SK-N-SH (cell line): Measurements from ENCODE around the gene SYNM. TPM values are rescaled to one million over a fixed set of nuclear protein-coding genes. Genes with fewer than 3 reads are reported as not detected.

Experiments
- CTCF ChIA-PET: fragments of 300-600, 350-600 bp; formaldehyde crosslinking; extraction: SDS; loops from one replicate; lab custom pipeline; 2021; lab: Yijun Ruan, JAX
- POLR2A ChIA-PET: fragments of 350-600 bp; sonication (Branson Sonifier 250); formaldehyde crosslinking; extraction: SDS; loops from one replicate; lab custom pipeline; 2020; ENCODE audit warnings: antibody characterized with exemption, inconsistent platforms; lab: Yijun Ruan, JAX
- DNase-seq: peaks from one replicate; pipeline ENCODE4 v3.0.0; 2012
- H2AFZ ChIP-seq: fragments of 200-600 bp; sonication (generic); 2 replicates; pipeline ENCODE4 v1.8.1; 2016; ENCODE audit warnings: antibody characterized with exemption, mild to moderate bottlenecking, low read depth
- H3F3A ChIP-seq: fragments of 200-600 bp; sonication (generic); replicated peaks from 2 replicates; pipeline ENCODE3; 2016; ENCODE audit warnings: antibody characterized with exemption, mild to moderate bottlenecking; ENCODE audit not compliant: insufficient read depth
- H3K27ac ChIP-seq, 2 experiments: fragments of 200-500 bp in 1 of 2; fragments of 200-600 bp in 1 of 2; sonication (Bioruptor generic) in 1 of 2; sonication (generic), shearing (Covaris generic) in 1 of 2; 2 replicates each; pipeline versions ENCODE4 v1.5.1 to v1.6.1; 2014 to 2016; ENCODE audit warnings: low read depth in 2 of 2, inconsistent platforms in 1 of 2, low read length in 1 of 2, mild to moderate bottlenecking in 1 of 2, mixed read lengths in 1 of 2
- H3K27me3 ChIP-seq: fragments of 200-600 bp; sonication (generic), shearing (Covaris generic); 2 replicates; pipeline ENCODE4 v1.6.1; 2016; ENCODE audit warnings: mixed run types; ENCODE audit not compliant: insufficient read depth
- H3K36me3 ChIP-seq, 2 experiments: fragments of 200-500 bp in 1 of 2; fragments of 200-600 bp in 1 of 2; sonication (Bioruptor generic) in 1 of 2; sonication (generic) in 1 of 2; replicated peaks in 1 of 2; 2 replicates each; pipeline versions ENCODE3 to v1.5.1; 2014 to 2016; ENCODE audit warnings: low read length in 1 of 2, mild to moderate bottlenecking in 1 of 2; ENCODE audit not compliant: insufficient read depth in 2 of 2, control insufficient read depth in 1 of 2
- H3K4me1 ChIP-seq, 2 experiments: fragments of 200-500 bp in 1 of 2; fragments of 200-600 bp in 1 of 2; sonication (Bioruptor generic) in 1 of 2; sonication (generic), shearing (Covaris generic) in 1 of 2; 2 replicates each; pipeline versions ENCODE4 v1.5.1 to v1.6.1; 2014 to 2016; ENCODE audit warnings: low read depth in 1 of 2, low read length in 1 of 2, mixed run types in 1 of 2; ENCODE audit not compliant: insufficient read depth in 2 of 2, control insufficient read depth in 1 of 2
- H3K4me2 ChIP-seq: fragments of 200-600 bp; sonication (generic), shearing (Covaris generic); 2 replicates; pipeline ENCODE4 v1.6.1; 2017; ENCODE audit warnings: mixed run types
- H3K4me3 ChIP-seq, 2 experiments: fragments of 200-500 bp in 1 of 2; fragments of 200-600 bp in 1 of 2; sonication (Bioruptor generic) in 1 of 2; sonication (generic), shearing (Covaris generic) in 1 of 2; 2 replicates each; pipeline versions ENCODE4 v1.5.1 to v1.8.1; 2014 to 2016; ENCODE audit warnings: low read depth in 2 of 2, inconsistent platforms in 1 of 2, low read length in 1 of 2, mild to moderate bottlenecking in 1 of 2, mixed read lengths in 1 of 2, moderate library complexity in 1 of 2
- H3K79me2 ChIP-seq: fragments of 200-600 bp; sonication (generic); 2 replicates; pipeline ENCODE4 v1.8.1; 2017; ENCODE audit warnings: mild to moderate bottlenecking; ENCODE audit not compliant: insufficient read depth
- H3K9ac ChIP-seq: fragments of 200-600 bp; sonication (generic); 2 replicates; pipeline ENCODE4 v1.6.1; 2017; ENCODE audit warnings: mixed run types
- H3K9me2 ChIP-seq: fragments of 200-600 bp; sonication (generic); 2 replicates; pipeline ENCODE4 v1.6.1; 2017; ENCODE audit warnings: mixed run types
- H3K9me3 ChIP-seq: fragments of 200-600 bp; sonication (generic); 2 replicates; pipeline ENCODE4 v1.6.1; 2017; ENCODE audit warnings: mixed run types, mild to moderate bottlenecking, moderate library complexity
- H4K20me1 ChIP-seq: fragments of 200-600 bp; sonication (generic); 2 replicates; pipeline ENCODE4 v1.6.1; 2017; ENCODE audit warnings: mild to moderate bottlenecking, mixed run types; ENCODE audit not compliant: insufficient read depth
- ELF1 ChIP-seq: IDR thresholded peaks from 2 replicates; pipeline ENCODE4 v1.4.0; 2012
- EP300 ChIP-seq, 2 experiments: IDR thresholded peaks; 2 replicates each; pipeline versions ENCODE4 v1.4.0 to v1.6.1; 2012; ENCODE audit warnings: borderline replicate concordance in 1 of 2, low read depth in 1 of 2, low read length in 1 of 2
- EZH2phosphoT487 ChIP-seq: fragments of 200-600 bp; sonication (generic); IDR thresholded peaks from 2 replicates; pipeline ENCODE4 v1.6.1; 2017; ENCODE audit warnings: low read depth, mixed run types, mild to moderate bottlenecking, antibody characterized with exemption, moderate library complexity, borderline replicate concordance
- GABPA ChIP-seq: IDR thresholded peaks from 2 replicates; pipeline ENCODE4 v1.4.0; 2012; ENCODE audit warnings: low read depth, mild to moderate bottlenecking
- JUND ChIP-seq: IDR thresholded peaks from 2 replicates; pipeline ENCODE4 v1.4.0; 2012
- MAX ChIP-seq: IDR thresholded peaks from 2 replicates; pipeline ENCODE4 v1.4.0; 2012; ENCODE audit warnings: low read depth
- NFIC ChIP-seq: IDR thresholded peaks from 2 replicates; pipeline ENCODE4 v1.4.0; 2012; ENCODE audit warnings: borderline replicate concordance
- RAD21 ChIP-seq: IDR thresholded peaks from 2 replicates; pipeline ENCODE4 v1.6.1; 2012; ENCODE audit warnings: mild to moderate bottlenecking, low read length
- REST ChIP-seq: IDR thresholded peaks from 2 replicates; pipeline ENCODE4 v1.6.1; 2012; ENCODE audit warnings: mild to moderate bottlenecking, low read depth, low read length, moderate library complexity
- RFX5 ChIP-seq: IDR thresholded peaks from 2 replicates; pipeline ENCODE4 v1.6.1; 2012; ENCODE audit warnings: mild to moderate bottlenecking, improper control_type of control experiment, low read length
- SIN3A ChIP-seq: IDR thresholded peaks from 2 replicates; pipeline ENCODE4 v1.6.1; 2012; ENCODE audit warnings: low read depth, mild to moderate bottlenecking, low read length, moderate library complexity, borderline replicate concordance
- SMC3 ChIP-seq: IDR thresholded peaks from 2 replicates; pipeline ENCODE4 v1.6.1; 2012; ENCODE audit warnings: low read depth, low read length, improper control_type of control experiment
- TCF12 ChIP-seq: IDR thresholded peaks from 2 replicates; pipeline ENCODE4 v1.4.0; 2012
- TEAD4 ChIP-seq: IDR thresholded peaks from 2 replicates; pipeline ENCODE4 v1.4.0; 2012; ENCODE audit warnings: mild to moderate bottlenecking, borderline replicate concordance; ENCODE audit not compliant: insufficient read depth
- ZBTB33 ChIP-seq: IDR thresholded peaks from 2 replicates; pipeline ENCODE4 v1.4.0; 2012; ENCODE audit warnings: low read depth, borderline replicate concordance
- WGBS: methylation state at CpG from one replicate; pipeline ENCODE4 v1.1.6; 2017; ENCODE audit warnings: low lambda C conversion rate; 5-methylcytosine and 5-hydroxymethylcytosine counted together
- polyA plus RNA-seq, 3 experiments: library from polyadenylated mRNA; depleted of rRNA; stranded (reverse); fragments of >200 nt; gene quantifications; 2 replicates each; pipeline ENCODE4 v1.2.3, GENCODE V29; 2012
- TF ChIP-seq, protein P1 (sequence below): fragments of 150-350 bp; IDR thresholded peaks from 2 replicates; pipeline ENCODE4 v1.6.1; 2016; ENCODE audit warnings: mild to moderate bottlenecking, low read depth, low read length

SYNM gene
- polyA plus RNA-seq, 1 of the 3 experiments (the other 2 are of a cell fraction) = 5.0 TPM

DNA sequence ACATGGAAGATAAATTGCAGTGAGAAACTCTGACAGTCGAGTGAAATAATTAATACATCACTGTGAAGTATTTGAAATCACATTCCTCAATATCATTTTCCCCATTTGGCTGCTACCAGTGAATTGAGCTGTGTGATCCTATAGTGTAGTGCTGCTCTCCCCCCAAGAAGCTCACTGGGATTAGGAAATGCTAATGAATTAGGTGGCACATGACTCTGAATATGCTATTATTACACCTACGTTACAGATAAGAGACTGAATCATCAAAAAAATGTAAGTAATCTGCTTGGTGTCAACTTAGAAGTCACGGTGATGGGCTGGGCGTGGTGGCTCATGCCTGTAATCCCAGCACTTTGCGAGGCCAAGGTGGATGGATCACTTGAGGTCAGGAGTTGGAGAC lies 34.7 kb upstream of the SYNM start:
- no peak overlapping the region for H3K4me3 ChIP-seq
- no peak overlapping the region for H3K27ac ChIP-seq
- H4K20me1 ChIP-seq = no peaks in the 10 kb centered on the region
- TF ChIP-seq ZBTB33 (no peak), RFX5 (no peak), RAD21 (no peak), EZH2phosphoT487 (no peak), REST (no peak), SIN3A (no peak), SMC3 (no peak), NFIC (no peak), JUND (no peak), ELF1 (no peak), GABPA (no peak), MAX (no peak)
- H3K9ac ChIP-seq = no peak overlapping the region
- H3K4me1 ChIP-seq = no peaks in the 10 kb centered on the region; a peak in 1 of 4 replicates
- ChIA-PET POLR2A (no interaction called here), CTCF (interaction anchor here (1.4 to 2.6 kb wide), 4 partner anchors 9 to 628 kb away, joined by 3 to 15 read pairs (median 4); no protein-coding TSS in a partner anchor)
- H3K9me2 ChIP-seq = no peaks in the 10 kb centered on the region
- no peak overlapping the region for H3K4me2 ChIP-seq
- H3F3A ChIP-seq = no peaks in the 10 kb centered on the region
- no peaks in the 10 kb centered on the region for H3K9me3 ChIP-seq
- H2AFZ ChIP-seq = no peak overlapping the region
- no peak for DNase-seq
- 67% methylated on average over 5 of the region's 5 CpGs for WGBS
- no peaks in the 10 kb centered on the region for H3K27me3 ChIP-seq
- H3K79me2 ChIP-seq = no peaks in the 10 kb centered on the region
- H3K36me3 ChIP-seq = no peaks in the 10 kb centered on the region

DNA sequence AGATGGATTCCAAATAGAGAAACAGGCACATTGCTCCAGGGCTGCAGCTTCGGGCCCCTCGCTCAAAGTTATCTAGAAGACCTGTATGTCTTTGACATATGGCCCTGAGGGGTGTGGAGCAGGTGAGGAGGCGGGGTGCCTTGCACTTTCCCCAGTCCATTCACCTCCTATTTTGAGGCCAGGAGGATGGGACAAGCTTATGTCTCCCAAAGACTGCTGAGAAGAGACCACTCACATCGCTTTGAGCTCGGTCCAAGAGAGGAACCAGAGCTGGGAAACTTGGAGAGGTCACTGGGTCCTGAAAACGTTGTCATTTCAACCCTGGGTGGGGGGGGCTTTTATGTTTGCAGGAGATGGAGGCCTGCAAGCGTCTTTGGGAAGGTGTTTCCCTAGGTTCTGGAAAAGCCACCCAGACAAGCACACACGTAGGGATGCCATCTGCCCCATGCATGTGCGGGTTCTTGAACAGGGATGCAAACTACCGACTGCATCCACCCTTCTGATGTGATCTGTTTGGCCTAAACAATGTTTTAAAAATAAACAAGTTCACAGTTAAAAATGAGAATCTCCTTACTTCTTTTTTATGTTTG lies 33.7 kb upstream of the SYNM start:
- Histone ChIP-seq H3K9ac (no peak overlapping the region), H3K27me3 (no peaks in the 10 kb centered on the region), H3K36me3 (no peaks in the 10 kb centered on the region), H3K4me2 (no peak overlapping the region), H2AFZ (no peak overlapping the region), H3K4me3 (no peak overlapping the region), H3K27ac (no peak overlapping the region), H3K9me2 (no peaks in the 10 kb centered on the region), H3K9me3 (no peaks in the 10 kb centered on the region), H3F3A (no peaks in the 10 kb centered on the region), H3K79me2 (no peaks in the 10 kb centered on the region), H3K4me1 (no peaks in the 10 kb centered on the region; a peak in 1 of 4 replicates), H4K20me1 (no peaks in the 10 kb centered on the region)
- CTCF ChIA-PET = interaction anchor here (0.9 to 2.6 kb wide), 4 partner anchors 10 to 142 kb away, joined by 3 to 15 read pairs (median 4); no protein-coding TSS in a partner anchor
- WGBS = 77% methylated on average over 10 of the region's 10 CpGs
- no peak for DNase-seq
- POLR2A ChIA-PET = no interaction called here
- TF ChIP-seq TCF12 (no peak), EP300 (IDR thresholded peaks at IDR 0.05; ENCODE audit: borderline replicate concordance in 1 of 2, low read depth in 1 of 2, low read length in 1 of 2) (no peak), REST (no peak), TEAD4 (no peak)
- TF ChIP-seq, protein P1, sequence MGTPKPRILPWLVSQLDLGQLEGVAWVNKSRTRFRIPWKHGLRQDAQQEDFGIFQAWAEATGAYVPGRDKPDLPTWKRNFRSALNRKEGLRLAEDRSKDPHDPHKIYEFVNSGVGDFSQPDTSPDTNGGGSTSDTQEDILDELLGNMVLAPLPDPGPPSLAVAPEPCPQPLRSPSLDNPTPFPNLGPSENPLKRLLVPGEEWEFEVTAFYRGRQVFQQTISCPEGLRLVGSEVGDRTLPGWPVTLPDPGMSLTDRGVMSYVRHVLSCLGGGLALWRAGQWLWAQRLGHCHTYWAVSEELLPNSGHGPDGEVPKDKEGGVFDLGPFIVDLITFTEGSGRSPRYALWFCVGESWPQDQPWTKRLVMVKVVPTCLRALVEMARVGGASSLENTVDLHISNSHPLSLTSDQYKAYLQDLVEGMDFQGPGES = no peak
